Measurements from ENCODE around the gene HABP4. TPM values are rescaled to one million over a fixed set of nuclear protein-coding genes. Genes with fewer than 3 reads are reported as not detected.

HABP4 gene
- total RNA-seq, 4 donors from 2014 or later = 0.80 to 12.4 (median 2.7) TPM

DNA sequence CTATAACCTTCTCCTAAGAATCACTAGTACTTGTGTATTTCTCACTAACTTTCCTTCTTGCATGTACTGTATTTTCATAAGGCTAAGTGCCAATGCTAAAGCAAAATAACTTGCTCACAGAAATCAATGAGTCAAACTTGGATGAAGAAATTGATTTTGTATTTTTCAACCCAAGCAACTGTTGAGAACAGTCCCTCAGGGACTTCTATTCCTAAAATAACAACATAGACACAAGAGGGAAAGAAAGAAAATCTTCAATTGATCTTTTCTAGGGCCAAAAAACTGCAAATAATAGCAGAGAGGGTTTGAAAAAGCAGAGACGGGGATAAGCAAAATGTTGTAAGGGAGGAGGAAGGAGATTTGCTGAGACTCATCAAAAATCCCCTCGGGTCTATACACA is 69.8 kb downstream of the HABP4 start:
- H3K27me3 ChIP-seq = no peaks in the 10 kb centered on the region
- H3K27ac ChIP-seq = peak overlapping the region in 1 of 4 donors; percentile 47
- no peak for TF ChIP-seq POLR2A (IDR thresholded peaks at IDR 0.05)
- TF ChIP-seq, protein P1, sequence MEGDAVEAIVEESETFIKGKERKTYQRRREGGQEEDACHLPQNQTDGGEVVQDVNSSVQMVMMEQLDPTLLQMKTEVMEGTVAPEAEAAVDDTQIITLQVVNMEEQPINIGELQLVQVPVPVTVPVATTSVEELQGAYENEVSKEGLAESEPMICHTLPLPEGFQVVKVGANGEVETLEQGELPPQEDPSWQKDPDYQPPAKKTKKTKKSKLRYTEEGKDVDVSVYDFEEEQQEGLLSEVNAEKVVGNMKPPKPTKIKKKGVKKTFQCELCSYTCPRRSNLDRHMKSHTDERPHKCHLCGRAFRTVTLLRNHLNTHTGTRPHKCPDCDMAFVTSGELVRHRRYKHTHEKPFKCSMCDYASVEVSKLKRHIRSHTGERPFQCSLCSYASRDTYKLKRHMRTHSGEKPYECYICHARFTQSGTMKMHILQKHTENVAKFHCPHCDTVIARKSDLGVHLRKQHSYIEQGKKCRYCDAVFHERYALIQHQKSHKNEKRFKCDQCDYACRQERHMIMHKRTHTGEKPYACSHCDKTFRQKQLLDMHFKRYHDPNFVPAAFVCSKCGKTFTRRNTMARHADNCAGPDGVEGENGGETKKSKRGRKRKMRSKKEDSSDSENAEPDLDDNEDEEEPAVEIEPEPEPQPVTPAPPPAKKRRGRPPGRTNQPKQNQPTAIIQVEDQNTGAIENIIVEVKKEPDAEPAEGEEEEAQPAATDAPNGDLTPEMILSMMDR (IDR thresholded peaks at IDR 0.05) = no peak
- intact Hi-C loops (cut with DNase I) = no loop called here
- no peaks in the 10 kb centered on the region for H3K9me3 ChIP-seq
- DNase-seq = no peak
- H3K36me3 ChIP-seq = peaks cover 0 to 22% (median 0%) of the 10 kb centered on the region in 3 donors
- WGBS, 2 donors = 68 to 72% methylated on average over 2 of the region's 2 CpGs
- no peak overlapping the region for H3K4me3 ChIP-seq
- H3K4me1 ChIP-seq = peaks cover 0 to 20% (median 0%) of the 10 kb centered on the region in 3 donors

DNA sequence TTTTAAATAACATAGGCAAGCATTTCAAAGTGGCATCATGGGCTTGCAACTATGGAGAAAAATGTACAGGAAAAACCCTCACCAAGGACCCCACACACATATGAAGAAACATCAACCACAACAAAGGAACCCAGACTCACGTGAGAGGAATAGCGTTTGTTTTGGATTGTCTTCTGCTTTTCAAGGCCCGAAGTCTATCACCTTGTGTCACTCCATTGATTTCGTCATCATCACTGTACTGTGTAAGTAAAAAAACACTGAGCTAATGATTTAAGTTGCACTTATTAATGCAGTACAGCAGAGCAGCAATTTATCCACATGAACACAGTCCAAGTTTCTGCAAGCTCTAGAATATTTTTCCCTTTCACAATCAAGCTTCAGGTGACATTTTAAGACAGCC is 72.4 kb downstream of the HABP4 start:
- H3K36me3 ChIP-seq = peaks cover 0 to 31% (median 0%) of the 10 kb centered on the region in 3 donors
- no peak for DNase-seq
- WGBS, 2 donors = 61 to 86% methylated on average over 4 of the region's 4 CpGs
- no peaks in the 10 kb centered on the region for H3K9me3 ChIP-seq
- H3K4me1 ChIP-seq = peaks cover 0 to 7% (median 0%) of the 10 kb centered on the region in 3 donors
- H3K4me3 ChIP-seq = no peak overlapping the region
- H3K27me3 ChIP-seq = no peaks in the 10 kb centered on the region
- TF ChIP-seq, protein P1 (IDR thresholded peaks at IDR 0.05) = no peak
- no peak for TF ChIP-seq POLR2A (IDR thresholded peaks at IDR 0.05)
- intact Hi-C loops (cut with DNase I) = no loop called here
- H3K27ac ChIP-seq = peak overlapping the region in 1 of 4 donors; percentile 48

DNA sequence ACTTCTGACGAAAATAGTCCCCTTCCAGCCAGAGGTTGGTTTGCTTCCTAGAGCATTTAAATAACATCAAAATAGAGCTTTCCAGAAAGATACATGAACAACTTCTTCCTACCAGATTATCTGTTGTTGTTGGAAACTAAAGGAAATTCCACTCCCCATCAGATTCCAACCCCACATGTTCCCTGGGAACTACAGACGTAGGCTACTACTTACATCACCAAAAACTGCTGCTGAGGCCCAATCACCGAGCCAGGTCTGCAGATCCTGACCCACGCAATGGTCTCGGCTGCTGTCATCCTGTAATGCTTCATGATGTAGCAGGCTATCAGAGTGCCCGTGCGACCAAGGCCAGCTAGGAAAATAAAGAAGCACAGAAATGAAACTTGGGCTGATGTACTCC is 73.4 kb downstream of the HABP4 start:
- intact Hi-C loops (cut with DNase I) = no loop called here
- TF ChIP-seq, protein P1 (IDR thresholded peaks at IDR 0.05) = no peak
- TF ChIP-seq POLR2A (IDR thresholded peaks at IDR 0.05) = no peak
- WGBS, 2 donors = 88 to 94% methylated on average over 6 to 7 of the region's 7 CpGs
- no peak overlapping the region for H3K4me3 ChIP-seq
- peaks cover 0 to 31% (median 0%) of the 10 kb centered on the region in 3 donors for H3K36me3 ChIP-seq
- no peaks in the 10 kb centered on the region for H3K9me3 ChIP-seq
- DNase-seq = no peak
- no peaks in the 10 kb centered on the region for H3K27me3 ChIP-seq
- H3K27ac ChIP-seq = peak overlapping the region in 1 of 4 donors; percentile 61
- H3K4me1 ChIP-seq = peaks cover 0 to 7% (median 0%) of the 10 kb centered on the region in 3 donors

DNA sequence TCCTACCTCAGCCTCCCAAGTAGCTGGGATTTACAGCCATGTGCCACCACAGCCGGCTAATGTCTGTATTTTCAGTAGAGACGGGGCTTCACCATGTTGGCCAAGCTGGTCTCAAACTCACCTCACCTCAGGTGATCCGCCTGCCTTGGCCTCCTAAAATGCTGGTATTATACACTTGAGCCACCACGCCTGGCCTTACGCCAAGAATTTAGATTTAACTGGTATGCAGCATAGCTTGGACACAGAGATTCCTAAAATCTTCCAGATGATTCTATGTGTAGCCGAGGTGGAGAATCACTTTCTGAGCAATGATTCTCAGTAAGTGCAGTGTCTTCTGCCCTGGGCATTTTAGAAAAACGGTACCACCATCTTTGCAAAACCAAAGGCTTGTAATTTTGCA is 74.1 kb downstream of the HABP4 start:
- no peaks in the 10 kb centered on the region for H3K9me3 ChIP-seq
- no peak overlapping the region for H3K4me3 ChIP-seq
- 91 to 93% methylated on average over 7 of the region's 7 CpGs for WGBS, 2 donors
- peaks cover 0 to 31% (median 0%) of the 10 kb centered on the region in 3 donors for H3K36me3 ChIP-seq
- peak overlapping the region in 1 of 4 donors; percentile 61 for H3K27ac ChIP-seq
- DNase-seq = no peak
- H3K27me3 ChIP-seq = no peaks in the 10 kb centered on the region
- H3K4me1 ChIP-seq = peaks cover 0 to 7% (median 0%) of the 10 kb centered on the region in 3 donors
- TF ChIP-seq, protein P1 (IDR thresholded peaks at IDR 0.05) = no peak
- TF ChIP-seq POLR2A (IDR thresholded peaks at IDR 0.05) = no peak
- intact Hi-C loops (cut with DNase I) = no loop called here

- Histone ChIP-seq H3K4me1 (peaks cover 0 to 7% (median 0%) of the 10 kb centered on the region in 3 donors), H3K27me3 (no peaks in the 10 kb centered on the region), H3K9me3 (no peaks in the 10 kb centered on the region), H3K27ac (no peak overlapping the region), H3K4me3 (no peak overlapping the region), H3K36me3 (peaks cover 0 to 31% (median 0%) of the 10 kb centered on the region in 3 donors)
- intact Hi-C loops (cut with DNase I) = no loop called here
- 79 to 84% methylated on average over 2 of the region's 2 CpGs for whole genome bisulfite sequencing, 2 donors
- DNase-seq = no peak
- no peak for TF ChIP-seq POLR2A (IDR thresholded peaks at IDR 0.05)
- TF ChIP-seq, protein P1 (IDR thresholded peaks at IDR 0.05) = no peak
Observed at GRCh38 chr9:96524764-96525163, 74.8 kb downstream of the HABP4 start.

Data from esophagus squamous epithelium (tissue), 5 donors.